ENCODE results near the gene KCNH8. TPM values are rescaled to one million over a fixed set of nuclear protein-coding genes. Genes with fewer than 3 reads are reported as not detected.
"Not testable (repeated sequence)": the region's sequence is repeated elsewhere in the genome, so short reads cannot be mapped to it uniquely, and the experiment has no call there.

The KCNH8 gene
- total RNA-seq: not detected

DNA sequence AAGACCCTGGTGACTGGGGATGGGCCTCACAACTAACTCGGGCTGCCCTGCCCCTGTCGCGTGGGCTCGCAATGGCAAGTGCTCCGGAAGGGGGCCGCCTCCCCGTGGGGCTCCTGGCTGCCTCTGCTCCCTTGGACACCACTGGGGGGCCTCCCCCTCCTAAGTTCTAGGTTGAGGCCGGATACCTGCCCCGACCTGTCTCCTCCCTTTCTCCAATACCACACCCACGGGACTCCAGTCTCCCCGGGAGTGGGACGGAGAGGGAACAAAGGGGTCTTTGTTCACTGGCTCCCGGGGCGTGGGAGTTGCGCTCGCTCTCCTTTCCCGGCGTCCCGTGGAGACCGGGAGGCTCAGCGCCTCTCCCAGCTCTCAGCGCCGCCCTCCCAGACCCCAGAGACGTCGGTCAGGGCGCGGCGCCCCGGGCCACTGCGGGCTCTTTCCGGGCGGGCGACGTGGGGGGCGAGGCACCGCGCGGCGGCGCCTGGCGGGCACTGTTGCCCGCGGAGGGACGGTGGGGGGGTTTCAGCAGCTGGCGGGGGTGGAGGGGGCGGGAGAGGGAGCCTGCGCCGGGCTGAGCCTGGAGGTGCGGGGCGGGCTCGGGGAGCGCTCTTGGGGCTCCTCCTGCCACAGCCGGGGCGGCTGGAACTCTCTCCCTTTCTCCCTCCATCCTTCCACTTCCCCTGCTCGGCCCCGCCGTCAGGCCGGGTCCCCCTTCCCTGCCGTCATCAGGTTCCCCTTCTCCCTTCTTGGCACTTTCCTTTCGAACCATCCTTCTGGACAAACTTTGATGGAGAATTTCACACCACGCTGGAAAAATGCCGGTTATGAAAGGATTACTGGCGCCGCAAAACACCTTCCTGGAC is at the start of gene KCNH8:
TSS of gene KCNH8 (plus strand) at position 606 of the 863 bp plus-strand sequence. CDS start at position 816, 210 bp downstream.
- no peaks in the 10 kb centered on the region for H3K36me3 Mint-ChIP-seq (ENCODE audit: insufficient read depth)
- peaks cover 14% of the 10 kb centered on the region for H3K4me1 Mint-ChIP-seq (ENCODE audit: low read depth)
- H3K27me3 Mint-ChIP-seq (ENCODE audit: low read depth): peaks cover 22% of the 10 kb centered on the region
- ATAC-seq (peak; percentile 27 to 28), DNase-seq (no peak)
- H3K4me3 Mint-ChIP-seq: peak within 1 kb of the TSS; percentile 88
- H3K9me3 Mint-ChIP-seq: peaks cover 3% of the 10 kb centered on the region

DNA sequence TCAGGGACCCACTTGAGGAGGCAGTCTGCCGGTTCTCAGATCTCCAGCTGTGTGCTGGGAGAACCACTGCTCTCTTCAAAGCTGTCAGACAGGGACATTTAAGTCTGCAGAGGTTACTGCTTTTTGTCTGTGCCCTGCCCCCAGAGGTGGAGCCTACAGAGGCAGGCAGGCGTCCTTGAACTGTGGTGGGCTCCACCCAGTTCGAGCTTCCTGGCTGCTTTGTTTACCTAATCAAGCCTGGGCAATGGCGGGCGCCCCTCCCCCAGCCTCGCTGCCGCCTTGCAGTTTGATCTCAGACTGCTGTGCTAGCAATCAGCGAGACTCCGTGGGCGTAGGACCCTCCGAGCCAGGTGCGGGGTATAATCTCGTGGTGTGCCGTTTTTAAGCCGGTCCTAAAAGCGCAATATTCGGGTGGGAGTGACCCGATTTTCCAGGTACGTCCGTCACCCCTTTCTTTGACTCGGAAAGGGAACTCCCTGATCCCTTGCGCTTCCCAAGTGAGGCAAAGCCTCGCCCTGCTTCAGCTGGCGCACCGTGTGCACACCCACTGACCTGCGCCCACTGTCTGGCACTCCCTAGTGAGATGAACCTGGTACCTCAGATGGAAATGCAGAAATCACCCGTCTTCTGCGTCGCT is 45.5 kb upstream of the KCNH8 start:
- ATAC-seq; H3K27me3 Mint-ChIP-seq (ENCODE audit: low read depth); DNase-seq; H3K9me3 Mint-ChIP-seq; H3K4me1 Mint-ChIP-seq (ENCODE audit: low read depth); H3K36me3 Mint-ChIP-seq (ENCODE audit: insufficient read depth): not testable (repeated sequence)
- H3K4me3 Mint-ChIP-seq: peak overlapping the region; percentile 81

- Mint-ChIP-seq H3K9me3 (peaks cover under 1% of the 10 kb centered on the region), H3K36me3 (ENCODE audit: insufficient read depth) (no peaks in the 10 kb centered on the region), H3K4me3 (peak overlapping the region; percentile 81), H3K4me1 (ENCODE audit: low read depth) (peaks cover 8% of the 10 kb centered on the region), H3K27me3 (ENCODE audit: low read depth) (no peaks in the 10 kb centered on the region)
- DNase-seq (no peak), ATAC-seq (no peak)
These were observed 44.8 kb upstream of the KCNH8 start for GRCh38 chr3:19103510-19103909.

DNA sequence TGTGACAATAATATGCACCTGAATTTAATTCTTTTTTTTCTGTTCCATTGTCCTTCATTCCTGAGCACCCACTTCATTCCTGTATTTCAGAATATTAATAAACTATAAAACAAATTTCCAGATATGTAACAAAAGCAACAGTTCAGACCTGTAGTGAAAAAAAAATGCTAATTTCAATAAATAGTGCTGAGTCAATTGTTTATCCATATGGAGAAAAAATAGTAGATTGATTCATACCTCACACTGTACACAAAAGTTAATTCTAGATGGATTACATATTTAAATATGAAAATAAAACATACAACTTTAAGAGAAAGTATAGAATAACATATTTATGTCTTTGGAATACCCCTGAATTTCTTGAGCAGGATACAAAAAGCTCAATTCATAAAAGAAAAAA is 43.9 kb upstream of the KCNH8 start:
- DNase-seq: no peak
- H3K36me3 Mint-ChIP-seq (ENCODE audit: insufficient read depth): no peaks in the 10 kb centered on the region
- H3K27me3 Mint-ChIP-seq (ENCODE audit: low read depth): no peaks in the 10 kb centered on the region
- H3K4me3 Mint-ChIP-seq: no peak overlapping the region
- peaks cover 8% of the 10 kb centered on the region for H3K4me1 Mint-ChIP-seq (ENCODE audit: low read depth)
- ATAC-seq: no peak
- peaks cover 5% of the 10 kb centered on the region for H3K9me3 Mint-ChIP-seq

DNA sequence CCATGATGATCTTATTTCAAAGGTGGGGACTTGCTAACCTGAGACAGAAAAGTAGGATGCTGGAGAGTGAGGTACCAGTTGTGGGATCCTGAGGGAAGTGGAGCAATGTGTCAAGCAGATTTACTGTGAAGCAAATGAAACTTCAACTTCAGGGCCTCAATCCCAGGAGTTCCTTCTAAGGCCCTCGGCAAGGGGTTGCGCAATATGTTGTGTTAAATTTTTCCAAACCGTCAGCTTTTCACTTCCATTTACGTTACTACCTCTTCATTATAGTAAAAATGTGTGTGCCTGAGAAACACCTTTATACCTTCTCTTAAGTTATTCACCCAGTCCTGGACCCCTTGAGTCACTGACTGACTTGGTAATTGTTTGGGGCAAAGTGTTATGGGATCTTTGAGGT is 42.5 kb upstream of the KCNH8 start:
- ATAC-seq: no peak
- Mint-ChIP-seq H3K27me3 (ENCODE audit: low read depth) (no peaks in the 10 kb centered on the region), H3K36me3 (ENCODE audit: insufficient read depth) (no peaks in the 10 kb centered on the region), H3K4me3 (no peak overlapping the region), H3K4me1 (ENCODE audit: low read depth) (peaks cover 8% of the 10 kb centered on the region), H3K9me3 (peaks cover 5% of the 10 kb centered on the region)
- DNase-seq: no peak

DNA sequence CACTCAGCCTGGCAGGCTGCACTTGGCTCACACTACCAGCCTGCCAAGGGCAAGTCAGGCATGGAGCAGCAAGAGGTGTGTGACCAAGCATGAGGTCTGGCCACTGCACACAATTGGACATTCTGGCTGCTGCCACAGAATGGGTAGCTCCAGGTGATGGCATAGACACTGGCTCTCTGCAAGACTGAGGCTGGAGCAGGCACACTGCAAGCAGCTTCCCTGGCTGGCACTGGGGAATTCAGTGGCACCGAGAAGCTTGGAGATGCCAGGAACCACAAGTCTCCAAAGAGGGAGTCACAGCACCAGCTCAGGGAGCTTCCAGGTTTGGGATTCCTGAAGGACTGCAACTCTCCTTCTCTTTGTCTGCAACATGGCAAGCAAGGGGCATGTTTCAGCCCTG is 42.0 kb upstream of the KCNH8 start:
- ATAC-seq: no peak
- no peak for DNase-seq
- H3K9me3 Mint-ChIP-seq: peaks cover 5% of the 10 kb centered on the region
- H3K36me3 Mint-ChIP-seq (ENCODE audit: insufficient read depth): no peaks in the 10 kb centered on the region
- H3K4me1 Mint-ChIP-seq (ENCODE audit: low read depth): peaks cover 8% of the 10 kb centered on the region
- no peaks in the 10 kb centered on the region for H3K27me3 Mint-ChIP-seq (ENCODE audit: low read depth)
- no peak overlapping the region for H3K4me3 Mint-ChIP-seq

DNA sequence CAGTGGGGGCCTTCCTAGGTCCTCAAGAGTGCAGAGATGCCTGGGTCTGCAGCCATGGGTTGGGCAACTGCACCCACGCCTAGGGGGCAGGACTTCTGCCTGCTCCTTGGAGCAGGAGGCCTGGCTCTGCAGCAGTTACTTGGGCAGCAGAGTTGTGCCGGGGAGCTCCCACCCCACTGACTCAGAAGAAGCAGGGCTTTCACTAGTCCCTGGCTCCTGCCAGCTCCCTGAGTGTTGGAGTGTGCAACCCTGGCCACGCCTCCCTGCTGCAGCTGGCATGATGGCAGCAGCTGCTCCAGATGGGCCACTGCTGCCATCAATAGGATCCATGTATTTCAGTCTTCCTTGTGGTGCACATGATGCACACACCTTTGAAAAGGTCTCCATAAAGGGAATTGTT is 40.6 kb upstream of the KCNH8 start:
- H3K27me3 Mint-ChIP-seq (ENCODE audit: low read depth): no peaks in the 10 kb centered on the region
- no peak overlapping the region for H3K4me3 Mint-ChIP-seq
- H3K36me3 Mint-ChIP-seq (ENCODE audit: insufficient read depth): no peaks in the 10 kb centered on the region
- no peak for ATAC-seq
- no peak for DNase-seq
- peaks cover 8% of the 10 kb centered on the region for H3K4me1 Mint-ChIP-seq (ENCODE audit: low read depth)
- peaks cover 5% of the 10 kb centered on the region for H3K9me3 Mint-ChIP-seq

GRCh38 chr3:19110335-19110895 is 37.9 kb upstream of the KCNH8 start:
- no peak for DNase-seq
- Mint-ChIP-seq H3K4me3 (no peak overlapping the region), H3K36me3 (ENCODE audit: insufficient read depth) (no peaks in the 10 kb centered on the region), H3K4me1 (ENCODE audit: low read depth) (no peaks in the 10 kb centered on the region), H3K27me3 (ENCODE audit: low read depth) (peaks cover 4% of the 10 kb centered on the region), H3K9me3 (peaks cover 5% of the 10 kb centered on the region)
- no peak for ATAC-seq

GRCh38 chr3:19114461-19114860 is 33.8 kb upstream of the KCNH8 start:
- DNase-seq (no peak), ATAC-seq (no peak)
- Mint-ChIP-seq H3K4me3 (no peak overlapping the region), H3K9me3 (peaks cover 9% of the 10 kb centered on the region), H3K4me1 (ENCODE audit: low read depth) (no peaks in the 10 kb centered on the region), H3K36me3 (ENCODE audit: insufficient read depth) (no peaks in the 10 kb centered on the region), H3K27me3 (ENCODE audit: low read depth) (peaks cover 16% of the 10 kb centered on the region)

- Mint-ChIP-seq H3K4me1 (ENCODE audit: low read depth) (no peaks in the 10 kb centered on the region), H3K36me3 (ENCODE audit: insufficient read depth) (no peaks in the 10 kb centered on the region), H3K9me3 (peaks cover 13% of the 10 kb centered on the region), H3K4me3 (no peak overlapping the region), H3K27me3 (ENCODE audit: low read depth) (peaks cover 19% of the 10 kb centered on the region)
- DNase-seq (no peak), ATAC-seq (no peak)
These were observed 32.1 kb upstream of the KCNH8 start for GRCh38 chr3:19116239-19116638.

- no peak for DNase-seq
- H3K4me1 Mint-ChIP-seq (ENCODE audit: low read depth): no peaks in the 10 kb centered on the region
- no peak for ATAC-seq
- H3K27me3 Mint-ChIP-seq (ENCODE audit: low read depth): peaks cover 3% of the 10 kb centered on the region
- H3K4me3 Mint-ChIP-seq: no peak overlapping the region
- H3K9me3 Mint-ChIP-seq: peaks cover 2% of the 10 kb centered on the region
- no peaks in the 10 kb centered on the region for H3K36me3 Mint-ChIP-seq (ENCODE audit: insufficient read depth)
These were observed 23.6 kb upstream of the KCNH8 start for GRCh38 chr3:19124752-19125151.

GRCh38 chr3:19139863-19140262 is 8.4 kb upstream of the KCNH8 start:
- no peak overlapping the region for H3K4me3 Mint-ChIP-seq
- H3K27me3 Mint-ChIP-seq (ENCODE audit: low read depth): peaks cover 11% of the 10 kb centered on the region
- H3K36me3 Mint-ChIP-seq (ENCODE audit: insufficient read depth): no peaks in the 10 kb centered on the region
- DNase-seq (no peak), ATAC-seq (no peak)
- H3K4me1 Mint-ChIP-seq (ENCODE audit: low read depth): no peaks in the 10 kb centered on the region
- H3K9me3 Mint-ChIP-seq: peaks cover under 1% of the 10 kb centered on the region

DNA sequence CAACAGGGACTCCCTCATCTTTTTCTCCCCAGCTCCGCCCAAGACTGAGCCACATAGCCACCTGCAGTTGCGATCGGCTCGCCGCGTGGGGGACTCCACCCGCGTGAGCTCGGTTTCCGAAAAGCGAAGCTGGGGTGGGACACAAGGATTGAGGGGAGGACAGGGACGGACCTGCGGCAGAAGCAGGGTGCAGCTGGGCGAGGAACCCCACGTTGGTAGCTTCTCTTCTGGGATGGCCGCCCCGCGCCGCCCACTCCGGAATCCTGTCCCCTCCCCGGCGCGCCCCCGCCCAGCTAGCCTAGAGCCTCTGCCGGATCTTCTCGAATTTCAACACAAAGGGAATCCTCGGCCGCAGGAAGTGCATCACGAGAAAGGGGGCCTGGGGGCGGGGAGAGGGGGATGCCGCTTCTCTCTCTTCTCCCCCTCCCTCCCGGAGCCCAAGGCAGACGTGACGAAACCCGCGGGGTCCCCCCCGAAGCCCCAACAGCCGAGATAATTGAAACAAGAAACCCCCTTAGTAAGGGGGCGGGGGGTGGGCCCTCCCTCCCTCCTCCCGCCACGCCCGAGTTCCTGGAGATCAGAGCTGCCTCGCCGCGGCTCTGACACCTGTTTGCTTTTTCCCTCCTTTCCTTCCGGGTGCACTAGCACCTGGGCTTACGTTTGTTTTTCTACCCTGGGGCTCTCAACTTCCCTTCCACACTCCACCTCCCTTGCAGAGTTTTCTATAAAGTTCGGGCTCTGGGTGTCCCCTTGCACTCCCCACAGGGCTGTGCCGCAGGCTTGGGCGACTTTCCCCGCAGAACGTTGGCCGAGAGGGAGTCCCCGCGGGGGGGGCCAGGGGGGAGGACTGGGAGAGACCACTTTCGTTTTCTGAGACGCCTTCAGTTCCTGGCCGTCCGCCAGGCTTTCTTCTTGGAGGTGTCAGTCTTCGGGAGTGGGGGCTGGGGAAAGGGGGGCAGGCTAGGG is 1.3 kb upstream of the KCNH8 start:
- Mint-ChIP-seq H3K9me3 (peaks cover 3% of the 10 kb centered on the region), H3K27me3 (ENCODE audit: low read depth) (peaks cover 25% of the 10 kb centered on the region), H3K36me3 (ENCODE audit: insufficient read depth) (no peaks in the 10 kb centered on the region), H3K4me1 (ENCODE audit: low read depth) (peaks cover 14% of the 10 kb centered on the region), H3K4me3 (peak overlapping the region; percentile 88)
- DNase-seq: peak; percentile 50
- ATAC-seq: peak; percentile 74 to 80

GRCh38 chr3:19148768-19149091 is 420 bp downstream of the KCNH8 start:
- peaks cover 14% of the 10 kb centered on the region for H3K4me1 Mint-ChIP-seq (ENCODE audit: low read depth)
- H3K27me3 Mint-ChIP-seq (ENCODE audit: low read depth): peaks cover 22% of the 10 kb centered on the region
- no peaks in the 10 kb centered on the region for H3K36me3 Mint-ChIP-seq (ENCODE audit: insufficient read depth)
- H3K9me3 Mint-ChIP-seq: peaks cover 3% of the 10 kb centered on the region
- H3K4me3 Mint-ChIP-seq: peak overlapping the region; percentile 79
- no peak for ATAC-seq
- no peak for DNase-seq
